ENCODE results near the gene NRIP1. TPM values are rescaled to one million over a fixed set of nuclear protein-coding genes. Genes with fewer than 3 reads are reported as not detected.
A peak's percentile ranks its signal among the peaks of the same experiment; 100 is the strongest.

The NRIP1 gene
- total RNA-seq, 2 donors from 2014 or later: 29.3 to 43.1 TPM

DNA sequence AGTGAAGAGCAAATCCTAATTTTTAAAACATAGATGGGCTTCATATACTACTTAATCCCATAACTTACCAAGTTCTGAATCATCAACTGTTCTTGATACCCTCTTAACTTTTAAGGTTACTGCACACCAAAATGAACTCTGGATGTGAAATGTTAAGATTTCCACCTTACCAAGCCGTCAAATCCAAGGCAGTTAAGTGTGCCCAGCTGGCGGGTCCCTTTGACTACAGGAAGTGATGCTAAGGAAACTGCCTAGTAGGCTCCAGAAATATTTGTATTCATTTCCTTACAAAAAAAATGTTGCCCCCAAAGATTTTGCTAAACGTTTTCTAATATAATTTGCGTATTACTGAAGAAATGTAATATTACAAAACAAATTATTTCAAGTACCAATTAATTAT, 10.7 kb downstream of the NRIP1 start:
- Histone ChIP-seq H3K27me3 (replicated peaks; ENCODE audit: insufficient read depth) (no peaks in the 10 kb centered on the region), H3K27ac (peak overlapping the region; percentile 3 to 73), H3K4me1 (replicated peaks) (peaks cover 21% of the 10 kb centered on the region), H3K4me3 (no peak overlapping the region), H3K9me3 (no peaks in the 10 kb centered on the region), H3K36me3 (no peaks in the 10 kb centered on the region)
- intact Hi-C loops (cut with DNase I): no loop called here
- DNase-seq (ENCODE audit: low spot score): no peak
- WGBS: 45% methylated on average over 4 of the region's 4 CpGs
- no peak for TF ChIP-seq POLR2AphosphoS5 (IDR thresholded peaks at IDR 0.05)
- TF ChIP-seq POLR2A (IDR thresholded peaks at IDR 0.05): no peak
- TF ChIP-seq, protein P1, sequence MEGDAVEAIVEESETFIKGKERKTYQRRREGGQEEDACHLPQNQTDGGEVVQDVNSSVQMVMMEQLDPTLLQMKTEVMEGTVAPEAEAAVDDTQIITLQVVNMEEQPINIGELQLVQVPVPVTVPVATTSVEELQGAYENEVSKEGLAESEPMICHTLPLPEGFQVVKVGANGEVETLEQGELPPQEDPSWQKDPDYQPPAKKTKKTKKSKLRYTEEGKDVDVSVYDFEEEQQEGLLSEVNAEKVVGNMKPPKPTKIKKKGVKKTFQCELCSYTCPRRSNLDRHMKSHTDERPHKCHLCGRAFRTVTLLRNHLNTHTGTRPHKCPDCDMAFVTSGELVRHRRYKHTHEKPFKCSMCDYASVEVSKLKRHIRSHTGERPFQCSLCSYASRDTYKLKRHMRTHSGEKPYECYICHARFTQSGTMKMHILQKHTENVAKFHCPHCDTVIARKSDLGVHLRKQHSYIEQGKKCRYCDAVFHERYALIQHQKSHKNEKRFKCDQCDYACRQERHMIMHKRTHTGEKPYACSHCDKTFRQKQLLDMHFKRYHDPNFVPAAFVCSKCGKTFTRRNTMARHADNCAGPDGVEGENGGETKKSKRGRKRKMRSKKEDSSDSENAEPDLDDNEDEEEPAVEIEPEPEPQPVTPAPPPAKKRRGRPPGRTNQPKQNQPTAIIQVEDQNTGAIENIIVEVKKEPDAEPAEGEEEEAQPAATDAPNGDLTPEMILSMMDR (IDR thresholded peaks at IDR 0.05): no peak

- WGBS: 37% methylated on average over 1 of the region's 1 CpG
- TF ChIP-seq POLR2A (IDR thresholded peaks at IDR 0.05): no peak
- TF ChIP-seq POLR2AphosphoS5 (IDR thresholded peaks at IDR 0.05): peak; percentile 44
- TF ChIP-seq, protein P1 (IDR thresholded peaks at IDR 0.05): no peak
- no peaks in the 10 kb centered on the region for H3K27me3 ChIP-seq (replicated peaks; ENCODE audit: insufficient read depth)
- H3K9me3 ChIP-seq: no peaks in the 10 kb centered on the region
- H3K36me3 ChIP-seq: no peaks in the 10 kb centered on the region
- no peak for DNase-seq (ENCODE audit: low spot score)
- peak overlapping the region; percentile 3 to 73 for H3K27ac ChIP-seq
- peaks cover 21% of the 10 kb centered on the region for H3K4me1 ChIP-seq (replicated peaks)
- no peak overlapping the region for H3K4me3 ChIP-seq
- intact Hi-C loops (cut with DNase I): no loop called here
These were observed 11.3 kb downstream of the NRIP1 start for GRCh38 chr21:15053500-15053899.

DNA sequence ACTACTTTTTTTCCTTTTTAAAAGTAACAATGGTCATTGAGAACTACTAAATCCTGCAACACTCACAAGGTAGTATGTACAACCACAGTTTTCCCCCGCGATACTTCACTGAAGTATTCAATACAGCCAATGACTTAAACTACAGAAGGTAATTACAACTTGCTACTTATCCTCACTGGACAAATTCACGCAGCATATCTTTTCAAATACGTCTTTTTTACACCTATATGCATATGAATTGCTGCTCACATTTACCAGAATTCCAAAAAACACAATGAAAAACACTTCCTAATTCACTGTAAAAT, 12.4 kb downstream of the NRIP1 start:
- no peak overlapping the region for H3K4me3 ChIP-seq
- H3K4me1 ChIP-seq (replicated peaks): peaks cover 21% of the 10 kb centered on the region

GRCh38 chr21:15051644-15052458, 12.9 kb downstream of the NRIP1 start:
- Histone ChIP-seq H3K36me3 (no peaks in the 10 kb centered on the region), H3K4me3 (no peak overlapping the region), H3K27ac (peak overlapping the region in 1 of 2 donors; percentile 37), H3K27me3 (replicated peaks; ENCODE audit: insufficient read depth) (no peaks in the 10 kb centered on the region), H3K9me3 (no peaks in the 10 kb centered on the region), H3K4me1 (replicated peaks) (peaks cover 18% of the 10 kb centered on the region)
- no peak for TF ChIP-seq POLR2A (IDR thresholded peaks at IDR 0.05)
- no peak for TF ChIP-seq POLR2AphosphoS5 (IDR thresholded peaks at IDR 0.05)
- TF ChIP-seq, protein P1 (IDR thresholded peaks at IDR 0.05): no peak
- intact Hi-C loops (cut with DNase I): no loop called here
- WGBS: 57% methylated on average over 9 of the region's 9 CpGs
- no peak for DNase-seq (ENCODE audit: low spot score)

More for the DNA sequence above, 12.4 kb downstream of the NRIP1 start:
- WGBS: 88% methylated on average over 4 of the region's 4 CpGs
- TF ChIP-seq, protein P1 (IDR thresholded peaks at IDR 0.05): no peak
- no peak for TF ChIP-seq POLR2A (IDR thresholded peaks at IDR 0.05)
- TF ChIP-seq POLR2AphosphoS5 (IDR thresholded peaks at IDR 0.05): no peak
- DNase-seq (ENCODE audit: low spot score): no peak
- Histone ChIP-seq H3K9me3 (no peaks in the 10 kb centered on the region), H3K27me3 (replicated peaks; ENCODE audit: insufficient read depth) (no peaks in the 10 kb centered on the region), H3K36me3 (no peaks in the 10 kb centered on the region), H3K27ac (no peak overlapping the region)
- intact Hi-C loops (cut with DNase I): no loop called here

Measured in prostate gland (tissue), 2 donors.